Ishikawa (cell line): ENCODE data around the gene S100A7.

Source experiments
- CEBPB ChIP-seq: IDR thresholded peaks from 2 replicates; pipeline ENCODE4 v1.6.1; 2012
- CREB1 ChIP-seq: IDR thresholded peaks from 2 replicates; pipeline ENCODE4 v1.6.1; 2012; ENCODE audit warnings: low read depth
- EGR1 ChIP-seq: IDR thresholded peaks from 2 replicates; pipeline ENCODE4 v1.6.1; 2012
- EP300 ChIP-seq: IDR thresholded peaks from 2 replicates; pipeline ENCODE4 v1.6.1; 2012; ENCODE audit warnings: borderline replicate concordance
- FOXM1 ChIP-seq: IDR thresholded peaks from 2 replicates; pipeline ENCODE4 v1.6.1; 2012; ENCODE audit warnings: low read depth, borderline replicate concordance
- RAD21 ChIP-seq: IDR thresholded peaks from 2 replicates; pipeline ENCODE4 v1.6.1; 2012; ENCODE audit warnings: low read depth
- REST ChIP-seq: IDR thresholded peaks from 2 replicates; pipeline ENCODE4 v1.6.1; 2012; ENCODE audit warnings: low read depth, mild to moderate bottlenecking
- TAF1 ChIP-seq: IDR thresholded peaks from 2 replicates; pipeline ENCODE4 v1.6.1; 2012; ENCODE audit warnings: low read depth, mild to moderate bottlenecking
- TCF12 ChIP-seq: IDR thresholded peaks from 2 replicates; pipeline ENCODE4 v1.6.1; 2012; ENCODE audit warnings: low read depth
- YY1 ChIP-seq: IDR thresholded peaks from 2 replicates; pipeline ENCODE4 v1.6.1; 2012; ENCODE audit warnings: low read depth
- ZBTB7A ChIP-seq: IDR thresholded peaks from 2 replicates; pipeline ENCODE4 v1.6.1; 2012; ENCODE audit warnings: low read depth
- TF ChIP-seq, protein P1 (sequence below): IDR thresholded peaks from 2 replicates; pipeline ENCODE4 v1.6.1; 2012
- TF ChIP-seq, protein P2 (sequence below): IDR thresholded peaks from 2 replicates; pipeline ENCODE4 v1.6.1; 2012

GRCh38 chr1:153434746-153435455, 25.6 kb downstream of the S100A7 start:
- TF ChIP-seq, protein P1, sequence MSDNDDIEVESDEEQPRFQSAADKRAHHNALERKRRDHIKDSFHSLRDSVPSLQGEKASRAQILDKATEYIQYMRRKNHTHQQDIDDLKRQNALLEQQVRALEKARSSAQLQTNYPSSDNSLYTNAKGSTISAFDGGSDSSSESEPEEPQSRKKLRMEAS, result no peak
- TF ChIP-seq REST (no peak), YY1 (no peak), TAF1 (no peak), RAD21 (no peak), CREB1 (no peak), ZBTB7A (no peak), EP300 (no peak), EGR1 (no peak), CEBPB (no peak), FOXM1 (no peak), TCF12 (no peak)
- TF ChIP-seq, protein P2, sequence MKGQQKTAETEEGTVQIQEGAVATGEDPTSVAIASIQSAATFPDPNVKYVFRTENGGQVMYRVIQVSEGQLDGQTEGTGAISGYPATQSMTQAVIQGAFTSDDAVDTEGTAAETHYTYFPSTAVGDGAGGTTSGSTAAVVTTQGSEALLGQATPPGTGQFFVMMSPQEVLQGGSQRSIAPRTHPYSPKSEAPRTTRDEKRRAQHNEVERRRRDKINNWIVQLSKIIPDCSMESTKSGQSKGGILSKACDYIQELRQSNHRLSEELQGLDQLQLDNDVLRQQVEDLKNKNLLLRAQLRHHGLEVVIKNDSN, result no peak
